Myocyte (in vitro differentiated cells): Measurements from ENCODE around the gene YDJC. TPM values are rescaled to one million over a fixed set of nuclear protein-coding genes. Genes with fewer than 3 reads are reported as not detected.
"Not testable (repeated sequence)": the region's sequence is repeated elsewhere in the genome, so short reads cannot be mapped to it uniquely, and the experiment has no call there.

ENCODE experiments used
- DNase-seq: peaks from one replicate; pipeline ENCODE4 v3.0.0-alpha.2; 2012; ENCODE audit warnings: low read depth
- polyA plus RNA-seq: library from polyadenylated mRNA; unstranded; fragments of >200 nt; gene quantifications from one replicate; pipeline ENCODE4 v1.2.1, GENCODE V29; 2012; ENCODE audit warnings: missing spikeins
- total RNA-seq: library from RNA; depleted of rRNA; stranded (reverse); fragments of >200 nt; gene quantifications from 2 replicates; pipeline ENCODE4 v1.2.3, GENCODE V29; 2014

The YDJC gene, protein sequence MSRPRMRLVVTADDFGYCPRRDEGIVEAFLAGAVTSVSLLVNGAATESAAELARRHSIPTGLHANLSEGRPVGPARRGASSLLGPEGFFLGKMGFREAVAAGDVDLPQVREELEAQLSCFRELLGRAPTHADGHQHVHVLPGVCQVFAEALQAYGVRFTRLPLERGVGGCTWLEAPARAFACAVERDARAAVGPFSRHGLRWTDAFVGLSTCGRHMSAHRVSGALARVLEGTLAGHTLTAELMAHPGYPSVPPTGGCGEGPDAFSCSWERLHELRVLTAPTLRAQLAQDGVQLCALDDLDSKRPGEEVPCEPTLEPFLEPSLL
- 13.3 and 20.4 TPM in 2 replicates for total RNA-seq
- polyA plus RNA-seq, result 8.8 TPM

DNA sequence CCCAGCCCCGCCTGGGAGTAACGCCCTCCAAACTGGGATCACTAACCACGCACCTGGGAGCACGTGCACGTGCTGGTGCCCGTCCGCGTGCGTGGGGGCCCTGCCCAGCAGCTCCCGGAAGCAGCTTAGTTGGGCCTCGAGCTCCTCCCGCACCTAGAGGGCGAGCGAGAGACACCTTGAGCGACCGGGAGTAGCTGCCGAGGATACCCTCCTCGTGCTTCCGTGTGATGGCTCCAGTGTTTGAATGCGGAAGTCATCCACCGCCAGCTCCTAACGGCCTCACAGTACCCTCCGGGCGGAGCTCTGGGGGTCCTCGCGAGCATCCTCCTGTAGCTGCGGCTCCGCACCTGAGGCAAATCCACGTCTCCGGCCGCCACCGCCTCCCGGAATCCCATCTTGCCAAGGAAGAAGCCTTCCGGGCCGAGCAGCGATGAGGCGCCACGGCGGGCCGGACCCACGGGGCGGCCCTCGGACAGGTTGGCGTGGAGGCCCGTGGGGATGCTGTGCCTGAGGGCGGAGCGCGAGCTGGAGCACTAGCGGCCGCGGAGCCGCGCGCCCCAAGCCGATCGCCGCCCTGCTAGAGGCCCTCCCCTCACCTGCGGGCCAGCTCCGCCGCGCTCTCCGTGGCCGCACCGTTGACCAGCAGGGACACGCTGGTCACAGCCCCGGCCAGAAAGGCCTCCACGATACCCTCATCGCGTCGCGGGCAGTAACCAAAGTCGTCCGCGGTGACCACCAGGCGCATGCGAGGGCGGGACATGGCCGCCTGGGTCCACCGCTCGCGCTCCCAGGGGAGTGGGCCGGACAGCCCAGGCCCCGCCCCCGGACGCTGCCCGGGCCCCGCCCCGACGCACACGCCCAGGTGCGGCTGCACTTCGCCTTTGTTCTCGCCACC is at the start of gene YDJC:
YDJC (minus strand) TSS at position 768 of the 895 bp plus-strand sequence; CDS start at position 760, 8 bp downstream.
- peak; percentile 90 for DNase-seq

GRCh38 chr22:21679383-21679782 is 49.6 kb upstream of the YDJC start:
- DNase-seq, result no peak

- not testable (repeated sequence) for DNase-seq
Observed at GRCh38 chr22:21678842-21679241, 49.0 kb upstream of the YDJC start.

DNA sequence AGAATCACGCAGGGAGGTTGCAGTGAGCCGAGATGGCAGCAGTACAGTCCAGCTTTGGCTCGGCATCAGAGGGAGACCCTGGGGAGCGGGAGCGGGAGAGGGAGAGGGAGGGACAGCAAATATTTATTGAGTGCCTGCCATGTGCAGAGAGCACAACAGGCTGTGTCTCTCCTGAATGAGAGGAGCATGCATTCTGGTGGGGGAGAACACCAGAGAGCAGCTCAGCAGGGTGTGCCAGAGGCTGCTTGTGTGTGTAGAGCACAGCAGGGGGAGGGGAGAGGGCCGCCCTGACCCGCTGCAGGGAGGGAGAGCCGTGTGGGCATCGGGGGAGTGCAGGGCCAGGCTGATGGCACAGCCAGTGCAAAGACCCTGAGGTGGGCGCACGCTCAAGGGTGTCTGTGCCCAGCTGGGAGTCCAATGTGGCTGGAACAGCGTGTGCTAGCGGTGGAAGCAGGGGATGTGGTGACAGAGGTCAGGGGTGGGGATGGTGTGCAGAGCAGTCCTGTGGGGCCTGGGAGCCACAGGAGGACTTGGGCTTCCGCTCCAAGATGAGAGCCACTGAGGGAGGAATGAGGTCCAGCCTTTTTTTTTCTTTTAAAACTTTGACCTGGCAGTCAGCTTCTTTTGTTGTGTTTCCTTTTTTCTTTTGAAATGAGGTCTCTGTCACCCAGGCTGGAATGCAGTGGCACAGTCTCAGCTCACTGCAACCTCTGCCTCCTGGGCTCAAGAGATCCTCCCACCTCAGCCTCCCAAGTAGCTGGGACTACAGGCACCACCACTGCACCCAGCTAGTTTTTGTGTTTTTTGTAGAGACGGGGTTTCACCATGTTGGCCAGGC is 48.0 kb upstream of the YDJC start:
- DNase-seq, result no peak

- DNase-seq, result no peak
Observed at GRCh38 chr22:21674638-21675245, 44.9 kb upstream of the YDJC start.

DNA sequence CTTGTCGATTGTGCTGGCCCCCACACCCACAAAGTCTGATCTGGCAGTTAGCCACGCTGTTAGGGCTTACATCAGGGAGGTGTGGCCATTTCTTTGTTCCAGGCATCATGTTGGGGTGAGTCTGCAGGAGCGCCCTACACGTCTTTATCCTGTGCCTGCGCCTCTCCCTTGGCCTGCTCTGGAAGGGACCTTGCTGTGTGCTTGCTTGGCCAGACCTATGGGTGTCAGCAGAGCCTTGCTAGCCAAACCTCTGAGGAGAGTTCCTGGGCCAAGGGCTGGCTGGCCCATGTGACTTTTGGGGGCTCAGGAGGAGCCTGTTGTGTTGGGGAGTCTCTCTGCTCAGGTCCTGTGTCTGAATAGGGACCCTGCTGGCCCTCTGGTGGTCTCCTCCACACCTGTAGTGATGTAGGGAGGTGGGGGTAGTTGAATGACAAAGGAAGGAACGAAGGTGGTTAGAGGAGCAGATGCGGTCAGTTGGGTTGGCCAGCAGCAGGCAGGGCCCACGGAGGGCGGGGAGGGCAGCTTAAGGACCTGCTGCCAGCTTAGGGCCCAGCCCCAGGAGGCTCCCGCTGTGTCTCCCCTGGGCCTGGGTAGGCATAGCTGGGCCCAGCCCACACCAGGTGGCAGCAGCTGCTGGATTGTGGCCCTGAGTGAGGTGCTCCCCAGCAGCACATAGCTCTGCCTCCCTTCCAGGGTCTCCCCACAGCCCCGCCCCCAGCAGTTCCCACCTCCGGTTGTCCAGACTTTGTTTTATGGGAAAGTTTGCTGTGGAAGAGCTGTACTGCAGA is 43.9 kb upstream of the YDJC start:
- peak; percentile 31 for DNase-seq

- no peak for DNase-seq
Observed at GRCh38 chr22:21672107-21672629, 42.3 kb upstream of the YDJC start.

- no peak for DNase-seq
Observed at GRCh38 chr22:21669026-21669425, 39.2 kb upstream of the YDJC start.

- DNase-seq, result no peak
Observed at GRCh38 chr22:21666786-21667185, 37.0 kb upstream of the YDJC start.

- DNase-seq, result no peak
Observed at GRCh38 chr22:21665047-21665851, 35.4 kb upstream of the YDJC start.

- DNase-seq, result no peak
Observed at GRCh38 chr22:21663738-21664137, 33.9 kb upstream of the YDJC start.

GRCh38 chr22:21661991-21662390 is 32.2 kb upstream of the YDJC start:
- no peak for DNase-seq

GRCh38 chr22:21660904-21661303 is 31.1 kb upstream of the YDJC start:
- DNase-seq, result no peak

GRCh38 chr22:21659864-21660525 is 30.2 kb upstream of the YDJC start:
- DNase-seq, result no peak

GRCh38 chr22:21657360-21658032 is 27.7 kb upstream of the YDJC start:
- peak; percentile 81 for DNase-seq

DNA sequence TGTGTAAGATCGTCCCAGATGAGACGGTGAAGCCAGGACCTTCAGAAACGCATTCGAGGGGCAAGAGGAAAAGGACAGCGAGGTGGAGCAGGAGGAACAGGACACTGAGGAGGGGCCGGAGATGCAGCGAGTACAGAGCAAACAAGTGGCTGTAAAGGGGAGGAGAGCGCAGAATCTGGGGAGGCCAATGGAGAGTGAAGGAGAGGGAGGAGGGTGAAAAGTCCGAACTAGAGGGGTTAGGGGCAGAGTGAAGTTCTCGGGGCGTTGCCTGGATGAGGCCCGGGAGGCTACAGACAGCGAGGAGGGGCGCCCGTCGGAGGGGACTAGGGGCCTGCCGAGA is 27.2 kb upstream of the YDJC start:
- DNase-seq, result no peak

DNA sequence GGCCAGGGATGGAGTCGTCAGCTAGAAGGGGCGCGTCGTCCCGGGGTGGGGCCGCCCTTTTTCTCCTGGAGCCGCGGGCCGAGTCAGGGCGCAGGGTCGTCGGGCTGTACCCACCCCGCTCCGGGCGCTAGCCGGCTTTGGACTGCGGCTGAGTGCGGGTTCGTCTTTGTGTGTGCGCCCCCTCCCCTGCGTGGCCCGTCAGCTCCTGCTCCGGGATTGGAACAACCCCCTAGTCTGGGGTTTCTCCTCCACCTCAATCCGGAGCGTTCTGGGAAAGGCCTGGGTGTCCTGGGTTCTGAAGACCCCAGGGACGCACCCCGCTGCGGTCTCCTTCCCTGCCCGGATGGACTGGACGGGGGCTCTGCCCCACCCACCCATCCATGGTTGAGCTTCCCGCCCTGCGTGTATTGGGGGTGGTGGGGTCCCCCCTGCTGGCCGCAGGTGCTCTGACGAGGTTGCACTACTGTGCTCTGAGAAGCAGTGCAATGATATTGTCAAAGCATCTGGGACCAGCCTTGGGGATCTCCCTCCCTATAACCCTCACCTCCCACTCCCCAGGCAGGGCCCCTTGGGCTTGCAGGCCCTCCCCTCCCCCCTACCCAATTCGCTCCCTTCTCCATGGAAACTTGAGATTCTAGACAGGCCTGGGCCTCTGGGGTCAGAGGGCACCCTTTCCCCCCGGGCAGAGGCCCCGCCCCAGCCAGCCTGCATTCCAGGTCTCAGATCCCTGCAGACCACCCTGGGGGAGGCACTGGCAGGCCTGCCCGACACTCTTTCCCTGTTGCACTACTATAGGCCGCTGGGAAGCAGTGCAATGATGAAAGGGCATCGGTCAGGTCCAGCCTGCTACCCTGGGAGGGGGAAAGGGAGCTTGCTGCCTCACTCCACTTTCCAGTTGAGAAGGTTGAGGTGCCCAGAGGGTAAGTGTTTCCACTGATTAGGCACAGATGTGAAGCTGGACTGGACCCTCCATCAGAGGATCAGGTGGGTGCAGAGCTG is 23.0 kb upstream of the YDJC start:
- no peak for DNase-seq
